NCI-H187 (cell line): ENCODE data around the gene BARX1.
A peak's percentile ranks its signal among the peaks of the same experiment; 100 is the strongest.

Source experiments
- DNase-seq, 2 experiments: peaks; one replicate each; lab custom pipeline; 2025; lab: John Stamatoyannopoulos, UW

BARX1 gene

DNA sequence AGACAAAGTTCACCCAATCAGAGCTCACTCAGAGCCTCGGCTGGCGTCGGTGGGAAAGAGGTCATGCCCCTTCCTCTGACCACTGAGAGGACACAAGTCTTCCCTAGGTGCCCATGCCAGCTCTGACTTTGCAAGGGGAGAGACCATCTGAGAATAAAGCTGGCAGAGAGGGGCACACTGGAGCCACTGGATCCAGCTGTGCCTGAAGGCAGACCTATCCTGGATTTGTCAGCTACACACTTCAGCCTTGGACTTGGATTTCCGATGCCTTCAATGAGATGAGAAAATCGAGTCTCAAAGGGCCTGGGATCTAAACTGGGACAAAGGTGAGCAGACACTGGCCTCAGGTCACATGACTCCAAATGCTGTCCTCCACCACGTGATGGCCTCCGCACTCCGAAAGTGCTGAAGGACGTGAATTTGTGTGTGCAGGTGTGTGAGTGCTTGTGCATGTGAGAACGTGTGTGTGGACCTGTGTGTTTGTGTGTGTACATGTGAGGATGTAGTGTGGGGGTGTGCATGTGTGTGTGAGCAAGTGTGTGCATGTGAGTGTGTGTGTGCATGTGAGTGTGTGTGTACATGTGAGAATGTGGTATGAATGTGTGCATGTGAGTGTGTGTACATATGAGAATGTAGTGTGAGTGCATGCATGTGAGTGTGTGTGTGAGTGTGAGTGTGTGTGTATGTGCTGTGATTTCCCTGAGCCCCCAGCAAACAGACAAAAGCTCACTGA, 37.9 kb downstream of the BARX1 start:
- DNase-seq: no peak

DNA sequence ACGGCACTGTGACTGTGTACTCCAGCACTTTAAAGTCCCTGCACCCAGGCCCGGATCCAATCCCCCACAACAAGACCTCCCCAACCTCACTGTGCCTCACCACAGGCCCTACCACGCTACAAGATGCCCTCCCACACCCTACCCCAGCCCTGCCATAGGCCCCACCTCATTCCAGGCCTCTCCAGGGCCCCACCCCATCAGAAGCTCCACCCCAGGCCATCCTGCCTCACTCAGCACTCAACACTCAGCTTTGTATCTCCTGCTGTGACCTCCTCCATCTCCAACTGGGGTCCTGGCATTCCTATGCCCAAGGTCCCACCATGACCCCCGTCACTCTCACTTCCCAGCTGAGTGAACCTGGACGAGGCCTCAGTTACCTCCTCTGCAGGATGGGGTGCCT, 38.8 kb downstream of the BARX1 start:
- no peak for DNase-seq

DNA sequence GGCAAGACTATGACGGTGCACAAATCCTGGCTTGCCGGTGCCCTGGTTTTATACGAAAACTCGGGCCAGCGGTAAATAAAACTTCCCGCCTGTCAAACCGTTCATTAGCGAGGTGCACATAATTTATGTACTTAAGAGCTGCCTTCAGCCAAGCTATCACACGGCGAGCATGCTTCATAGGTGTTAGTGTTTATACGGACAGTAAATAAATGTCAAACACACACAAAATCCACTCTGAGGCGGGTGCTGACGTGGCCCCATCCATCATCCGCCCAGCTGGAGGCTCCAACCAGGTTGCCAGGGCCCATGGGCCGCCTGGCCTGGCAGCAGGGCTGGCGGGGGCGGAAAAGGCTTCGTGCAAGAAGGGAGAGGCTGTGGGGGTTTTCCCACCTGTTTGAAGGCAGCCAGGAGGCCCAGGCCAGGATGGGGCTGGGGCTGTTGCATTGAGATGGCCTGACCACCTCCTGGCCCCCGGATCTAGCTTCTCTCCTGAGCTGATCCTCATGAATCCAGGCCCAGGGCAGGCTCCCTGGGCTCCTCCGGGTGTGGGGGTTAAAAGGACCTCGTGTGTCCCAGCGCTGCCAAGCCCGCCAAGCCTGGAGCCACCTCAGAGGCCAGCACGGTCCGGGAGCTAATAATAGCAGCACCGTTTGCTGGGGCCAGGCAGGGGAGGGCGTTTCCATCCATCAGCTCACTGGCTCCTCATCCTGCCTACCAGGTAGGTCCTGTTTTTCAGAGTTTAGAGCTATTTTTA, 43.2 kb downstream of the BARX1 start:
- DNase-seq: no peak

DNA sequence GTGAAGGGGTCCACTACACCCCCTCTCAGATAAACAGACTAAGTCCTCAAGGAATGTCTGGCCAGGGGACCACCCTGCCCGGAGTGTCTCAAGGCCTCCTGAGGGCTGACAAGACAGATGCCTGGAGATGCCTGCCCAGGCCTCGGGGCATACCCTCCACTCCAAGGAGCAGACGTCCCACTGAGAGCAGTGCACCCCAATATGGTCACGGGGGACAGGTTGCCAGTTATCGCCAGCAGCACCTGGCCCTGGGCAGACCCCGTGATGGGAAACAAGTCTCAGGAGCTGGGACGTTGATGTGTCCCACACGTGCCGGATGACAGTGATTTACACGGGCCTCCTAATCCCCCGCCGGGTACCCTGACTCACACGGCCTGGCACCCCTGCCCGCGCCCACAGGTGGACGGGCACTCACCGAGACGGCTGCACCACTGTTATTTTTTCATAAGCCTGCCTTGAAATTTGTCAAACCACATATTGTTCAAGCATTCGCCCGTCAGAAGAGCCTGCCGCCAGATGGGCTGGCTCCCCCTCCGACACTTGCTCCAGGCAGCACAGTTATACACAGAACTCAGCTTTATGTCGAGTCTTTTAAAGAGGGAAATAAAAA, 43.9 kb downstream of the BARX1 start:
- DNase-seq: no peak

DNA sequence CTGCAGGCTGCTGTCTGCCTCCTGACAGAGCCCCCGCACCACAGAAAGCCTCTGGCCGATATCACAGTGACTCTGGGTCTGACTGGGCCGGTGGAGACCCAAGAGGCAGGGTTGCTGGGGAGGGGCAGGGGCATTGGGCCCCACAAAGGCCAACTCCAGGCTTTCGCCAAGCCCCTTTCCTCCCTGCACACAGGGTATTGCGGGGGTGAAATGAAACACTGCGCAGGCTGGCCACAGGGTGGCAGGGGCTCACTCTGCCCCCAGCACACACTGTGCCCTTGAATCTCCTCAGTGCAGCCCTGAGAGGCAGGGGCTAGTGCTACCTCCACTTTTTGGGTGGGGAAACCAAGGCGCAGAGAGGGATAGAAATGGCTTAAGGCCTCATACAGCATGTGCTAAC, 44.6 kb downstream of the BARX1 start:
- DNase-seq: no peak

DNA sequence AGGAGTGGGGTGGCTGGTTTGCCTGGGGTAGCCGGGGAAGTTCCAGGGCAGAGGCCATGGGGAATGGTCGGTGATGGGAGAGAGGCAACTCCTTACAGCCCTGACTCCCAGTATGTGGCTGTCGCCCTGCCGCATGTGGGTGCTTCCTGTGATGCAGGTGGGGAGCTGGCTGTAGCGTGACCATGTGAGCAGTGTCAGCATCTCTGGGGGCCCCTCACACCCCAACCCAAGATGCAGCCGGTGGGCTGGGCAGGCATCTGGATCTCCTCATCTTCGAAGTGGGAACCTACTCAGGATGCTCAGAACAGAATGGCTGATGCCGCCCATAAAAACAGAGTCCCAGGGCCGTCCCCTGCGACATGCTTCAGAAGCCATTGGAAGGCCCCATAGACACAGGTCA, 45.0 kb downstream of the BARX1 start:
- no peak for DNase-seq

DNA sequence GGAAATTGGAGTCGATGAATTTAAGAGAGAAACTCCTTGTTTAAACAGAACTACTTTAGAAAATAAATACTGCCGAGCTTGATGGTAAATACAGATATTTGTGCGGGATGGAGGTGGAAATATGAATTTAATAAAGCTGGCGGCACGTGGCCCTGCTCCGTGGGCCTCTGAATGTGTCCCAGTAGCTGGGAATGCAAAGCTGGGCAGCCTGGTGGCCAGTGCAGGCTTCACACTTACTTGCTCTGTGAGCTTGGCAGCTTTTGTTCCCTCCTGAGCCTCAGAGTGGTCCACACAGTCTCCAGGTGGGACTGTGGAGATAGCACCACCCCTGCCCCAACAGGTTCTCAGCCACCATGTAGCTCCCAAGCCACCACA, 45.9 kb downstream of the BARX1 start:
- no peak for DNase-seq

DNA sequence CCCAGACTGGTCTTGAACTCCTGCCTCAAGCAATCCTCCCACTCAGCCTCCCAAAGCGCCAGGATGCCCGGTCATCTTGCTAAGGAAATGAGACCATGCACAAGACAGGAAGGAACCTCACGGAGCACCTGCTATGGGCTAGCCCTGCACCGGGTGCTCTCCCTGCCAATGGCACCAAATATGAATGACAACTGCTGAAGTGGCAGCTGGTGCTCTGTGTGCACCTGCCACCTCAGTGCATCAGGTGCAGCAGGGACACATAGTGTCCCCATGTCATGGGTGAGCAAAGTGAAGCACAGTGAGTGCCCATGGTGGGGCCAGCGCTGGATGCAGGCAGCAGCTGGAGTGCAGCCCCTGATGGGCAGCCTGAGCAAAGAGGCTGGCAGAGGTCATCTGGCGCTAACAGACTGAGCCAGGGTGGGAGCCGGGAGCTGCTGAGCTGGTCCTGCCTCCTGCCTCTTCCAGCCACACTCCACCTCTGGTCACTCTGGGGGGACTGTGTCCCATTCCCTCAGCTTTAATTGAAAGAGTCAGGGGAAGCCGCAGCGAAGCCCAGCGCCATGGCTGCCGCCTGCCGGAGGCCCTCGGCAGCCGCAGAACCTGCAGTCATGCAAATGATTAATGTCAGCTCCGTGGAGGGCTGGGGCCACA, 46.4 kb downstream of the BARX1 start:
- peak; percentile 25 to 38 for DNase-seq

DNA sequence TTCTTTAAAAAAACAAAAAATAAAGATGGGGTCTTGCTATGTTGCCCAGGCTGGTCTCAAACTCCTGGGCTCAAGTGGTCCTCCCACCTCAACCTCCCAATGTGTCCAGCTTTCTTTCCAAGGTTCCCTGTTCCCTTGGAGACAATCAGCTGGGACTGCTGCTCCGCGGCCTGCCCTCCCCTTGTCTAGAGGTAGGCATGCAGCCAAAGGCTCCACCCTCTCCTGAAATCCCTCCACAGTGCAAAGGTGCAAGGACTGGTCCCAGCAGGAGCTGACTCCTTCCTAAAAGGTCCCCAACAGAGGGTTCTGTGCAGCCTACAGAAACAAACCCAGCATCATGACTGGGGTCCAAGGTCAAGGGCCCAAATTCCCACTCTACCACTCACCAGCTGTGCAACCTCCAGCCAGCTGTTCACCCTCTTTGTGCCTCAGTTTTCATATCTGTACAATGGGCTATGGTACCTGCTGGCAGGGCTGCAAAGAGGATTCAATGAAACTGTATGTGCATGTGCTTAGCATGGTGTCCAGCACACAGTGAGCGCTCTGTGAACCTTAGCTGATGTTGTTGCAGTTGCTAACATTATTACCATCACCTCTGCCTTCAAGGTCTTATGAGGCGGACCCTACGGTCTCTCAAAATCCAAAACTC, 47.5 kb downstream of the BARX1 start:
- DNase-seq: no peak

DNA sequence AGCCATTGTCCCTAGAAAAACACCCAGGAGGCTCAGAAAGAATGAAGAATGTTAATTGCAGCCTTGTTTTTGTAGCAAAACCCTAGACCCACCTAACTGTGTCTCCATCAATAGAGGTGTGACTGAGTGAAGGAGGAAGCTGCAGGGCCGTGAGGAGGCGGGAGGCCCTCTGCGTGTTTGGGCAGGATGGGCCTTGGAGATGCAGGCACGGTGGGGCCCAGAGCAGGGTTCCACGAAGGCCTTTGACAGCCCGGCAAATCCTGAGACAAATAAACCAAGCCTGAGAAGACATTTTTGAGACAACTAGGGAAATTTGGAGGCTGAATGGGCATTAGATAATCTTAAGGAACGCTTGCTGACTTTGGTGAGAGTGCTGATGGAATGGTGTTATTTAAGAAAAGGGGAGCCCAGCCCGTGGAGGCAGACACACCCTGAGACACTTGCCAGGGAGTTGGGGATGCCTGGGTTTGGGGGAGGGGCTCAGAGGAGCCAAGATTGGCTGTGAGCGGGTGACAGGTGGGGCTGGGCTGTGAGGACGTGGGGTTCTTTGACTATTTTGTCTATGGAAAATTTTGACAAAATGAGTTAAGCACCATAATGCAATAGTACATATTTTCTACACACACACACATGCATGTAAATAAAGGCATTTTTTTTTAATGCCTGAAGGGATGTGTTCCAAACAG, 48.8 kb downstream of the BARX1 start:
- DNase-seq: no peak

DNA sequence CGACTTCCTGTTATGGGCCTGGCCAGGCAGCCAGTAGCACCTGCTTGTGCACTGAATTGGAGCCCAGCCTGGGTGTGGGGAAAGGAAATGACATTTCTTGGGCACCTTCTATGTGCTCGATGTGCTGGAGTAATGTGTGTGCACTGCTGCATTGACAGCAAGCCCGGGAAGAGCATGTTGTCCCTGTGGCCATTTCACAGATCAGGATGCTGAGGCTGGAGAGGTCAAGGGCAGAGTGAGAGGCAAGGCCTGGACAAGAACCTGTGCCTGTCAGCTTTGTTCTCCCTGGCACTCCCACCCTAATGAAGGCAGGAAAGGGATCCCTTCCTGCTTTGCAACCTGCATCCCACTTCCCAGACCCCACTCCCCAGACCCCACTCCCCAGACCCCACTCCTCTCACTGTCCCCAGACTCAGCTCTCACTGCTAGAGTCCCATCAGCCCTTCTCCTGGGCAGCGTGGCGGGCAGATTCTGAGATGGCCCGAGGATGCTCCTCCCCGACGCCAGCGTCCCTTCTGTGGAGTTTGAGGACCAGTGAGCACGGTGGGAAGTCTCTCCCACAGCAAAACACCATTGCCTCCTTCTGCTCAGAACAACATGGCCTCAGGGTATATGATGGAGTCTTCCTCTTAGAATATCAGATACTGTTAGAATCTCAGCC, 49.6 kb downstream of the BARX1 start:
- no peak for DNase-seq

DNA sequence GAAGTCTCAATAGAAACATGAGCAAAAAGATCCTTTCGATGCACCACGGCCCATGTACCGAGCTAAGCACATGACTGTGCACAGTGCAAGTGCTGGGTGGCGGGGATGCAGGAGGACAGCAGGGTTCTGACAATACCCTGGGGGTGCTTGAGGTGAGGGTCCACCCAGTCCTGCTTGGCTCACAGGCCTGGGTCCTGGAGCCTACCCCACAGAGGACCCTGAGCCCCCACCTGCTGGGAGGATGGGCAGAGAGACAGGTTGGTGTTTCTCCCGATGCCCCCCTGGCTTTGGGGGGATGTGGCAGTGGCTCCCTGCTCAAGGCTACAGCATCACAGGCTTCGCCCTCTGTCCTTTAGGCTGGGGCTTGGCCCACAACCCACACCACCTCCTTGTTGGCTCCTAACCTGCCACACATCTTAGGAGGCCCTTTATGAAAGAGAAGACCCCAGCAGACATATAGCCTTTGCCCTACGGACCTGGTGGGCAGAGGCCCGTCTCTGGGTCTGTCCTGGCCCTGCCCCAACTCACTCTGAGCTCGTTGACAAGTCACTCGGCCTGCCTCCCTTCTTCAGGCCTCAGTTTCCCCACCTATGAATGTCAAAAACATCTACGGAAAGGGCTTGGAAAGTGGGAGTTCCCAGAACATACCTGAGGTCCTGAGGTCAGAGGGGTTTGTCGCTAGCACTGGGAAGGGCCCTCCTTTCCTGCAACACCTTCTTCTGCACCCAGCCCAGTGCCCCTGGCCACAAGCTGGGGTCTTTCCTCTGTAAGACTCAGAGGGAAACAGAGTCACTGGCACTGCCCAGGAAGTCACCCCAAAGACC, 50.3 kb downstream of the BARX1 start:
- DNase-seq: no peak

DNA sequence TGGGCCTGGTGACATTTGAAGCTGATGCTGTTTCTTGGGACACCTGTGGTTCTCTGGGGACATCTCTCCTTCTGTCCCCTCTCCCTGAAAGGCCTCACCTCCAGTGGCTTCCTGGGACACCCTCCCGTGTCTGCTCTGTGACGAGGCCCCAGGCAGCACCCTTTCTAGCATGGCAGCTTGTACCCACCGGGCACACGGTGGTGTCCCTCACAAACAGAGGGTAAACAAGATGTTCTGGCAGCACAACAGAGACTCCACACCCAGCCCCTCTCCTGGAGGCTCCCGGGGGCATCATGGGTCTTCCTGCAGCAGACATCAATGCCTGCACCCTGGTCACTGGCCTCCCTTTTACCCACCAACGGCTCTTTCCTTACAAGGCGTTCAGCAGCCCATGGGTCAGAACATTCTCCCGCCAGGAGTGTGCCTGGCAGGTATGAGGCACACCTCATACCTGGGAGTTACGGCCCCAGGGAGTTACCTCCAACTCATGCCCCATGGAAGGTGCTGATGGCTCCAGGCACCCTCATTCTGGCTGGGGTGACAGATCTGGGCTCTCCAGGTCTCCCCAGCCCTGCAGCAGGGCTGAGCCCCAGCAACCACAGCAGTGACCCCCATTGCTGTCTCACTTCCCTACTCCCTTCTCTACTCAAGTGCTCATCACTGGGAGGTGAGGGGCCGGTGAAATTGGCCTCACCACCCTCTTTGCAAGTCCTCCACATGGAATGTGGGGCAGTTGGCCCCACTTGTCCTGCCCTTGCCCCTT, 51.1 kb downstream of the BARX1 start:
- DNase-seq: no peak

DNA sequence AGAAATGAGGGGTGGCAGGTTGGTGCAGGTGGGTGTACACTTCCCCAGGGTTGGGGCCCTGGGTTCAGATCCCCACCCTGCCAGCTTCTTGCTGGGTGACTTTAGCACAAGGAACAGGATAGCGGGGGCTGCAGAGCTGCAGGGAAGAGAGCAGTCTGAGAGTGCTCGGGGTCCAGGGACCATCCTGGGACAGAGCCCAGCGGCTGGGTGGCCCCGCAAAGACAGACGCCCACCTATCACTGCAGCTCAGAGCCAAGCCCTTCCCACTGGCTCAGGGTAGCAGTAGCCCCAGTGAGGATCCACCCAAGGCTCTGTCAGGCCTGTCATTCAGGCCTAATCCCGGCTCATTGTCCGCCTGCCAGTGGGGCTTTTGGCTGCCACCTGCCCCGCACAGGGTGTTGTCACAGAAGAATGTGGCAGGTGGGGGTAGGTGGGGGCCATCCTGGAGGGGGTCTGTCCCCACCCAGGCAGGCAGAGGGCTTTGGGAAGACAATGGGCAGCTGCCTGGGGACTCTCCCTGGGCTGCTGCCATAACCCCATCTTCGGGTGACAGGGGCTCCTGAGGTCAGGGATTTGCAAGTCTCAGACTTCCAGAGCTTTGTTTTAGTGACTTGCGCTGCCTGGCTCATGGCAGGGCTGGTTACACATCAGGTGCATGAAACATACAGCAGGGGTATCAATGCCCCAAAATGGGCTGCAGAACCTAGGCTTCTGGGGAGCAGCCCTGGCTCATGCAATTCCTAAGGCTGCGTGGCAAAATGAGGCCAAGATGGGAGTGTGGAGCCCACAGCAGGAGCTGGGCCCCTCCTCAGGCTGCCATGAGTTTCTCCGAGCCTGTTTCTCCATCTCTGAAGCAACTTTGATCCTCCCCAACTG, 52.1 kb downstream of the BARX1 start:
- no peak for DNase-seq

DNA sequence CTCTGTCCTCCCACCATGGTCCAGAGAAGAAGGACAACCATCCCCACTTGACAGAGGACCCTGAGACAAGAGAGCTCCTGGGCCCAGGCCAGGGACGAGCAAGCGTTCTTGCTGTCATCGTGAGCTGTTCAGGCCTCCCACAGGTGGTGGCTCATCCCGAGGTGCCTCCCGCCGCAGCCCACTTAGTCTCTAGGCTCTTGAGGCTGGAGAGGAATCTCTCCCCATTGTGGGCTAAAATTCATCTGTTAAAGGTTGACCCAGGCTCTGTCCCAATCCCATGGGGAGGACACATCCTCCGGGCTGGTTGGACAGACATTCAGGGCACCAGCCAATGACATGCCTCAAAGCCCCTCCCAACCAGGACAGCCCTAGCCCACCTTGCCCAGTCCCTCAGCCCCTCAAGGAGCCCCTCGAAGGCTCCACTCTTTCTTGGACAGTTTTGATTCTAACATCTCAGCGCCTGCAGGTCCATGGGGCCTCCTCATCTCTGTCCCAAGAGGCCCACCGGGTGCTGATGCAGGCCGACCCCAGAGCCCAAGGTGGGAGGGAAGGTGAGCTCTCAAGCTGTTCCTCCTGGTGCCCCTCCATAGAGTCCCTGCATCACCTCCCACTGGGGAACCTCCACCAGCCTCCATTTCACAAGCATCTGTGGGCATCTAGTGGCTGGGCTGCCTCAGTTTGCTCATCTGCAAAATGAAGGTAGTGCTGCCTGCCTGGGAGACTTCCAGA, 52.9 kb downstream of the BARX1 start:
- no peak for DNase-seq
